ENCODE data around the gene ZNF710.

Gene ZNF710

GRCh38 chr15:90114451-90114901 is 113.4 kb downstream of the ZNF710 start:
- H3K27me3 ChIP-seq (ENCODE audit: insufficient read depth, poor library complexity, severe bottlenecking) = no peaks in the 10 kb centered on the region
- no peak overlapping the region for H3K27ac ChIP-seq (replicated peaks)
- no peak for TF ChIP-seq GABPA (IDR thresholded peaks at IDR 0.05; ENCODE audit: low read depth)
- TF ChIP-seq POLR2AphosphoS5 (IDR thresholded peaks at IDR 0.05; ENCODE audit: low read depth) = no peak
- DNase-seq (ENCODE audit: low read depth in 1 of 2, low spot score in 1 of 2) = no peak
- no peak overlapping the region for H3K4me3 ChIP-seq (replicated peaks; ENCODE audit: insufficient read depth, low read length)

- DNase-seq (ENCODE audit: low read depth in 1 of 2, low spot score in 1 of 2) = no peak
- Histone ChIP-seq H3K27me3 (ENCODE audit: insufficient read depth, poor library complexity, severe bottlenecking) (no peaks in the 10 kb centered on the region), H3K27ac (replicated peaks) (no peak overlapping the region), H3K4me3 (replicated peaks; ENCODE audit: insufficient read depth, low read length) (no peak overlapping the region)
- TF ChIP-seq REST (IDR thresholded peaks at IDR 0.05; ENCODE audit: insufficient replicate concordance, low read depth) (no peak), CTCF (IDR thresholded peaks at IDR 0.05; ENCODE audit: insufficient read depth, low read length) (no peak), SPI1 (IDR thresholded peaks at IDR 0.05; ENCODE audit: borderline replicate concordance, low read depth) (no peak), GABPA (IDR thresholded peaks at IDR 0.05; ENCODE audit: low read depth) (no peak), POLR2AphosphoS5 (IDR thresholded peaks at IDR 0.05; ENCODE audit: low read depth) (no peak)
Measured at GRCh38 chr15:90115783-90116182, 114.7 kb downstream of the ZNF710 start.

GRCh38 chr15:90119367-90119766 is 118.2 kb downstream of the ZNF710 start:
- no peak for TF ChIP-seq GABPA (IDR thresholded peaks at IDR 0.05; ENCODE audit: low read depth)
- no peak for TF ChIP-seq CTCF (IDR thresholded peaks at IDR 0.05; ENCODE audit: insufficient read depth, low read length)
- no peak for TF ChIP-seq SPI1 (IDR thresholded peaks at IDR 0.05; ENCODE audit: borderline replicate concordance, low read depth)
- no peak for TF ChIP-seq POLR2AphosphoS5 (IDR thresholded peaks at IDR 0.05; ENCODE audit: low read depth)
- TF ChIP-seq REST (IDR thresholded peaks at IDR 0.05; ENCODE audit: insufficient replicate concordance, low read depth) = no peak
- no peak overlapping the region for H3K27ac ChIP-seq (replicated peaks)
- H3K27me3 ChIP-seq (ENCODE audit: insufficient read depth, poor library complexity, severe bottlenecking) = no peaks in the 10 kb centered on the region
- DNase-seq (ENCODE audit: low read depth in 1 of 2, low spot score in 1 of 2) = no peak
- no peak overlapping the region for H3K4me3 ChIP-seq (replicated peaks; ENCODE audit: insufficient read depth, low read length)

GRCh38 chr15:90121086-90121485 is 120.0 kb downstream of the ZNF710 start:
- no peak for TF ChIP-seq CTCF (IDR thresholded peaks at IDR 0.05; ENCODE audit: insufficient read depth, low read length)
- Histone ChIP-seq H3K27ac (replicated peaks) (no peak overlapping the region), H3K4me3 (replicated peaks; ENCODE audit: insufficient read depth, low read length) (no peak overlapping the region), H3K27me3 (ENCODE audit: insufficient read depth, poor library complexity, severe bottlenecking) (no peaks in the 10 kb centered on the region)
- no peak for DNase-seq (ENCODE audit: low read depth in 1 of 2, low spot score in 1 of 2)

Measured in HL-60 (cell line).